IPS-15b (cell line): ENCODE results near the gene SGO2.
"Not testable (repeated sequence)": the region's sequence is repeated elsewhere in the genome, so short reads cannot be mapped to it uniquely, and the experiment has no call there.

Source experiments
- H3K27me3 ChIP-seq: one replicate; pipeline ENCODE4 v1.6.1; 2013; ENCODE audit warnings: low read length; ENCODE audit not compliant: control insufficient read depth, insufficient read depth
- H3K36me3 ChIP-seq: one replicate; pipeline ENCODE4 v1.6.1; 2013; ENCODE audit warnings: low read length; ENCODE audit not compliant: control insufficient read depth, insufficient read depth
- H3K4me1 ChIP-seq: one replicate; pipeline ENCODE4 v1.6.1; 2013; ENCODE audit warnings: mild to moderate bottlenecking, low read length; ENCODE audit not compliant: control insufficient read depth, insufficient read depth
- H3K4me3 ChIP-seq: one replicate; pipeline ENCODE4 v1.5.1; 2013; ENCODE audit warnings: low read depth, low read length
- H3K9ac ChIP-seq: one replicate; pipeline ENCODE4 v1.6.1; 2013; ENCODE audit warnings: low read depth, mild to moderate bottlenecking, low read length
- H3K9me3 ChIP-seq: one replicate; pipeline ENCODE4 v1.6.1; 2013; ENCODE audit warnings: mild to moderate bottlenecking, low read length; ENCODE audit not compliant: control insufficient read depth, insufficient read depth

SGO2 gene

DNA sequence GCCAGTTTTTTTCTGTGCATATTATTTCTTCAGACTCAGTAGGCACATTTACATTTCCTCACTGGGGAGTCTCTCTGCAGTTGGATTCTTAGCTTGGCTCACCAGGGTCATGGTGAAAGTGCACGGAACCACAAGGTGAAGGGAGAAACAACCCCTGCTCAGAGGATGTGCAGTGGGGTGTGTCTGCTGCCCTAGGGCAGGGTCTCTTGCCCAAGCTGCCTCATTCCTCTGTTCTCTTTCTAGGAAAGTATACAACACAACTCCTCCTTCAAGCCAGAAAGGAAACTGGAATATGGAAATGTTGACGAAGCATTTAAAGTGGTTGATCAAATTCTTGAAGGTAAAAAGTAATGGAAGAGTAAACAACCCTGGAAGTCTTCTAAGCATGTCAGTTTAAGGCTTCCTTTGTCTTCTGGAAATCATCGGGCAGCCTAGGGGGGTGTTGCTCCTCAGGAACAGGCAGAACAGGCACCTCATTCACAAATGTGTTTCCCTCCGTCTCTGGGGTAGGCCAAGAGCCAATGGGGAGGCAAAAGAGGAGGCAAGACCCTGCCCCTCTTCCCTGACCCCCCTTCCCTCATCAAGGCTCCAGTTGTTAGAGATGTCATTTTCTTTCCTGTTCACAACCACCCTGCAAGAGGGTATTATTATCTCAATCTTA lies 101.2 kb downstream of the SGO2 start:
- H3K36me3 ChIP-seq, result no peaks in the 10 kb centered on the region
- no peaks in the 10 kb centered on the region for H3K27me3 ChIP-seq
- no peaks in the 10 kb centered on the region for H3K4me1 ChIP-seq
- no peak overlapping the region for H3K4me3 ChIP-seq
- no peak overlapping the region for H3K9ac ChIP-seq
- no peaks in the 10 kb centered on the region for H3K9me3 ChIP-seq

DNA sequence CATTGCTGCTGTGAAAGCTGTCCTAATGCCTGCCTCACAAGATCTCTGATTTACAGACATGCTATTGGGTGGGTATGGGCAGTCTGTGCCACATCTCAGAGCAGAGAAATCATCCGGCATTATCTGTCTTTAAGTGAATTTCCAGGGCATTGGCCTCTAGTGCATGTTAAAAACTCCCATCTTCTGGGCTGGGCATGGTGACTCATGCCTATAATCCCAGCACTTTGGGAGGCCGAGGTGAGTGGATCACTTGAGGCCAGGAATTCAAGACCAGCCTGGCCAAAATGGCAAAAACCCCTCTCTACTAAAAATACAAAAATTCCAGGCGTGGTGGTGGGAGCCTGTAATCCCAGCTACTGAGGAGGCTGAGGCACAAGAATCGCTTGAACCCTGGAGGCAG lies 102.5 kb downstream of the SGO2 start:
- not testable (repeated sequence) for H3K36me3 ChIP-seq, H3K27me3 ChIP-seq, H3K4me1 ChIP-seq, H3K9ac ChIP-seq, H3K9me3 ChIP-seq, H3K4me3 ChIP-seq

DNA sequence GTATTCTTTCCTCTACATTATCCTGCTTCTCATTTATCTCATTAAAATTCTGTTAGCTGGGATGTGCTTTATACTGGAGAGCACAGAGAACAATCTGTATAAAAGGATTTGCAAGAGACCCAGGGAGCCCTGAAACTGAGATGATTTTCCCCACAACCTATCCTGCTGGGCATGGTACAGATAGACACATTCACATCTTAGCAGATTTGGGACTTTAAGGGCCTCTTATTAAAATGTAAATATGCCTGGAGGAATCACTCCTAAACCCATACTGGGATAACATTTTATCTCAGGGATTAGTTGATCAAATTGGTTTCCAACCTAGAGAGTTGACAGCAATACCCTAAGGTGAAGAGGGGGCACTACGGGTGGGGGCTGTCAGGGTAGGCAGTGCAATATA lies 105.3 kb downstream of the SGO2 start:
- Histone ChIP-seq H3K27me3 (no peaks in the 10 kb centered on the region), H3K9ac (no peak overlapping the region), H3K4me3 (no peak overlapping the region), H3K9me3 (no peaks in the 10 kb centered on the region), H3K4me1 (no peaks in the 10 kb centered on the region), H3K36me3 (no peaks in the 10 kb centered on the region)
